GM13977 (cell line): ENCODE results near the gene TRIM34.
A peak's percentile ranks its signal among the peaks of the same experiment; 100 is the strongest.
"Not testable (repeated sequence)": the region's sequence is repeated elsewhere in the genome, so short reads cannot be mapped to it uniquely, and the experiment has no call there.

Source experiments
- DNase-seq: peaks from one replicate; pipeline ENCODE4 v3.0.0; 2012; ENCODE audit warnings: low spot score
- in situ Hi-C: fragments of 300-500 bp; cut with MboI; formaldehyde crosslinking; loops from one replicate; pipeline ENCODE4 v1.12.0; 2022; ENCODE audit warnings: low sequenced_read_pairs, low pct_unique_long_range_greater_than_20kb, mixed read lengths, inconsistent platforms; ENCODE audit not compliant: unreplicated experiment
- TF ChIP-seq, protein P1 (sequence below): IDR thresholded peaks from 2 replicates; pipeline ENCODE4 v1.5.1; 2012; ENCODE audit warnings: mild to moderate bottlenecking, control low read depth; ENCODE audit not compliant: insufficient read depth; ENCODE audit errors: extremely low read depth, missing control alignments

The TRIM34 gene

DNA sequence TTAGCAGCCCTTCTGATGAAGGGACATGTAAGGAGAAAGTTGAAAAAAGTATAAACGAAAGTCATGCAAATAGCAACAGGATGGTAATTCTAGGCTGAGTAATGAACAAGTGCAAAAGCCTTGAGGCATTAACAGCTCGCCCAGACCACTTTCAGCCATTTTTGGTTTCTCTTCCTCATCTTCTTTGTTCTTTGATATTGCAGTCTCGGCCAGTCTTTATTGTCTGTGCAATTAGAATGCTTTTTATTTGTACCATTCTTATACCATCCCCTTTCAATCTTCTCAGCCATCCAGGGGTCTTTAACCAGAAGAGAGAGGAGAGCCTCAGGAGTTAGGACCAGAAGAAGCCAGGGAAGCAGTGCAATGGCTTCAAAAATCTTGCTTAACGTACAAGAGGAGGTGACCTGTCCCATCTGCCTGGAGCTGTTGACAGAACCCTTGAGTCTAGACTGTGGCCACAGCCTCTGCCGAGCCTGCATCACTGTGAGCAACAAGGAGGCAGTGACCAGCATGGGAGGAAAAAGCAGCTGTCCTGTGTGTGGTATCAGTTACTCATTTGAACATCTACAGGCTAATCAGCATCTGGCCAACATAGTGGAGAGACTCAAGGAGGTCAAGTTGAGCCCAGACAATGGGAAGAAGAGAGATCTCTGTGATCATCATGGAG is 7.3 kb downstream of the TRIM34 start:
- in situ Hi-C loops = no loop called here
- TF ChIP-seq, protein P1, sequence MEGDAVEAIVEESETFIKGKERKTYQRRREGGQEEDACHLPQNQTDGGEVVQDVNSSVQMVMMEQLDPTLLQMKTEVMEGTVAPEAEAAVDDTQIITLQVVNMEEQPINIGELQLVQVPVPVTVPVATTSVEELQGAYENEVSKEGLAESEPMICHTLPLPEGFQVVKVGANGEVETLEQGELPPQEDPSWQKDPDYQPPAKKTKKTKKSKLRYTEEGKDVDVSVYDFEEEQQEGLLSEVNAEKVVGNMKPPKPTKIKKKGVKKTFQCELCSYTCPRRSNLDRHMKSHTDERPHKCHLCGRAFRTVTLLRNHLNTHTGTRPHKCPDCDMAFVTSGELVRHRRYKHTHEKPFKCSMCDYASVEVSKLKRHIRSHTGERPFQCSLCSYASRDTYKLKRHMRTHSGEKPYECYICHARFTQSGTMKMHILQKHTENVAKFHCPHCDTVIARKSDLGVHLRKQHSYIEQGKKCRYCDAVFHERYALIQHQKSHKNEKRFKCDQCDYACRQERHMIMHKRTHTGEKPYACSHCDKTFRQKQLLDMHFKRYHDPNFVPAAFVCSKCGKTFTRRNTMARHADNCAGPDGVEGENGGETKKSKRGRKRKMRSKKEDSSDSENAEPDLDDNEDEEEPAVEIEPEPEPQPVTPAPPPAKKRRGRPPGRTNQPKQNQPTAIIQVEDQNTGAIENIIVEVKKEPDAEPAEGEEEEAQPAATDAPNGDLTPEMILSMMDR = no peak
- DNase-seq = peak; percentile 66

DNA sequence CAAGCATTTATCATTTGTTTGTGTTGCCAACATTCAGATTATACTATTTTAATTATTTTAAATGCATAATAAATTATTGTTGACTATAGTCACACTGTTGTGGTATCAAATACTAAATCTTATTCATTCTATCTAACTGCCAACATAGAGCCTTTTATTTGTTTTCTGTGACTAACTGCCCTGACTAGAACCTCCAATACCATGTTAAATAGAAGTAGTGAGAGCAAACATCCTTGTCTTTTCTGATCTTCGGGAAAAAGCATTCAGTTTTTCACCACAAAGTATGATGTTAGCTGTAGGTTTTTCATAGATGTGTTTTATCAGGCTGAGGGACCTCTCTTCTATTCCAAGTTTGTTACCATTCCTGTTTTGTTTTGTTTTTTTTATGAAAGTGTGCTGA is 15.2 kb downstream of the TRIM34 start:
- no peak for DNase-seq
- in situ Hi-C loops = no loop called here
- TF ChIP-seq, protein P1 = no peak

DNA sequence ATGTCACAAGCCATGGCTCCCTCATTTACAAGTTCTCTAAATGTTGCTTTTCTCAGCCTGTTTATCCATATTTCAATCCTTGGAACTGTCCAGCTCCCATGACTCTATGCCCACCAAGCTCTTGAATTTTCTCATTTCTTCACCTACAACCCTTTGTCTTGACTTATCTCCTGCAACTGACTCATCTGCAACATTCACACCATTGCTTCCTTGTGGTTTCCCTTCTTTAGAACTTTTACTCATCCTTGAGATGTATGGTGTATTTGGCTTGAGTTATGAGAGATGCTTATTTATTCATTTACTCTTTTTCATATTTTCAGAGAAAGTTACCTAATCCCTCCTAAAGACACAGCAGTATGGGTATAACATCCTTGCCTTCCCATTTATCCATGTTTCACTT is 18.8 kb downstream of the TRIM34 start:
- in situ Hi-C loops = no loop called here
- TF ChIP-seq, protein P1 = no peak
- no peak for DNase-seq

GRCh38 chr11:5646139-5646538 is 21.3 kb downstream of the TRIM34 start:
- TF ChIP-seq, protein P1 = no peak
- in situ Hi-C loops = no loop called here
- no peak for DNase-seq

DNA sequence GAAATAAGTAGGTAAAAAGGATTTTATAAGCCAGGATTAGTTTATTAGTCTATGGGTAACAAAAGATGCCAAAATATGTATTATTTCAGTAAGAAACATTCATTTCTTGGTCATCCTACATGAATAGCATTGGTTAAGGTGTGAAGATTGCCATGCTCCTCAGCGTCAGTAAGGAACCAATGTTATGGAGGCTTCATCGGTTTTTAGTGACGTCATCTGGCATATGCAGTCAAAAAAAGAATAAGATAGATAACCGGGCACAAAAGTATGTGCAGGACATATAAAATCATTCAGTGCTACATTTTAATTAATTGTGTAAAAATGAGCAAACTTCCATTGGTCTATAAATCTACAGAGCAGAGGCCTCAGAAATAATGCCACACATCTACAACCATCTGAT is 30.7 kb downstream of the TRIM34 start:
- DNase-seq = no peak
- TF ChIP-seq, protein P1 = no peak
- in situ Hi-C loops = no loop called here

- DNase-seq, in situ Hi-C loops: not testable (repeated sequence)
Observed at GRCh38 chr11:5656956-5657355, 32.2 kb downstream of the TRIM34 start.

DNA sequence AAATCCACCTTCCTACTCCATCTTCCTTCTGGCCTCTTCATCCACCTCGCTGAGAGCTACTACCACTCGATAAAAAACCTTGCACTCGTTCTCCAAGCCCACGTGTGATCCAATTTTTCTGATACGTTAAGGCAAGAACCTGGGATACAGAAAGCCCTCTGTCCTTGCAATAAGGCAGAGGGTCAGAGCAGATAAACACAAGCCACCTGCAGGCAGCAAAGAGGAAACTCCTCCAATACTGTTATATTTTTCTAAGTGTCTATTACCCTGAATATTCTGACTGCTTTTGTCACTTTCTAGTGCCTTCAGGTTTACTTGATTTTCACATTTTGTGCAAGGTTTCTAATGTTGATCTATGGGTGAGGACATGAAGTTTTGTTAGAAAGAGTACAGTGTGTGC is 33.5 kb downstream of the TRIM34 start:
- DNase-seq = no peak
- in situ Hi-C loops = no loop called here
- TF ChIP-seq, protein P1 = no peak
